ENCODE results near the gene TRIM56. TPM values are rescaled to one million over a fixed set of nuclear protein-coding genes. Genes with fewer than 3 reads are reported as not detected.

Gene TRIM56
- total RNA-seq, 1 donor from 2014 or later = 1.4 TPM

GRCh38 chr7:101133621-101134398 lies 48.5 kb downstream of the TRIM56 start:
- peaks cover 6% of the 10 kb centered on the region for H3K27me3 Mint-ChIP-seq (ENCODE audit: insufficient read depth, low read depth)
- H3K36me3 Mint-ChIP-seq = peaks cover 2% of the 10 kb centered on the region
- Histone ChIP-seq H3F3A (ENCODE audit: low read depth) (peaks cover 14% of the 10 kb centered on the region), H3K9me3 (ENCODE audit: low read depth) (no peaks in the 10 kb centered on the region), H4K20me1 (ENCODE audit: low read depth) (no peaks in the 10 kb centered on the region), H2AFZ (replicated peaks) (peak overlapping the region; percentile 68), H3K4me2 (peak overlapping the region; percentile 70), H3K9ac (no peak overlapping the region), H3K4me1 (peaks cover 22% of the 10 kb centered on the region), H3K4me3 (peak overlapping the region; percentile 24), H3K79me2 (ENCODE audit: low read depth) (no peaks in the 10 kb centered on the region), H3K27ac (no peak overlapping the region), H3K27me3 (no peaks in the 10 kb centered on the region), H3K36me3 (no peaks in the 10 kb centered on the region)
- peaks cover 36% of the 10 kb centered on the region for H3K4me1 Mint-ChIP-seq
- H3K27ac Mint-ChIP-seq = peak overlapping the region; percentile 7
- no peak for TF ChIP-seq EZH2 (IDR thresholded peaks at IDR 0.05)
- no peak for TF ChIP-seq CTCF (IDR thresholded peaks at IDR 0.05)
- no peak for TF ChIP-seq EZH2phosphoT487 (IDR thresholded peaks at IDR 0.05)
- no peaks in the 10 kb centered on the region for H3K9me3 Mint-ChIP-seq
- DNase-seq (ENCODE audit: low spot score) = no peak
- H3K4me3 Mint-ChIP-seq = peak overlapping the region; percentile 44

GRCh38 chr7:101134399-101134980 lies 49.2 kb downstream of the TRIM56 start:
- Histone ChIP-seq H3K9me3 (ENCODE audit: low read depth) (no peaks in the 10 kb centered on the region), H3K79me2 (ENCODE audit: low read depth) (no peaks in the 10 kb centered on the region), H3F3A (ENCODE audit: low read depth) (peaks cover 14% of the 10 kb centered on the region), H2AFZ (replicated peaks) (peak overlapping the region; percentile 68), H3K4me2 (peak overlapping the region; percentile 70), H3K4me3 (peak overlapping the region; percentile 24), H3K4me1 (peaks cover 22% of the 10 kb centered on the region), H4K20me1 (ENCODE audit: low read depth) (no peaks in the 10 kb centered on the region), H3K27me3 (no peaks in the 10 kb centered on the region), H3K36me3 (no peaks in the 10 kb centered on the region), H3K27ac (no peak overlapping the region), H3K9ac (no peak overlapping the region)
- Mint-ChIP-seq H3K9me3 (no peaks in the 10 kb centered on the region), H3K27me3 (ENCODE audit: insufficient read depth, low read depth) (peaks cover 6% of the 10 kb centered on the region), H3K4me1 (peaks cover 38% of the 10 kb centered on the region), H3K4me3 (peak overlapping the region; percentile 55), H3K36me3 (peaks cover 2% of the 10 kb centered on the region), H3K27ac (peak overlapping the region; percentile 35)
- no peak for TF ChIP-seq CTCF (IDR thresholded peaks at IDR 0.05)
- TF ChIP-seq EZH2 (IDR thresholded peaks at IDR 0.05) = no peak
- no peak for TF ChIP-seq EZH2phosphoT487 (IDR thresholded peaks at IDR 0.05)
- peak; percentile 54 for DNase-seq (ENCODE audit: low spot score)

- Histone ChIP-seq H3K4me2 (no peak overlapping the region), H3K27ac (no peak overlapping the region), H3K79me2 (ENCODE audit: low read depth) (no peaks in the 10 kb centered on the region)
Observed at GRCh38 chr7:101137651-101138212, 52.5 kb downstream of the TRIM56 start.

More at GRCh38 chr7:101137651-101138212, 52.5 kb downstream of the TRIM56 start:
- no peak for DNase-seq (ENCODE audit: low spot score)
- no peak for TF ChIP-seq CTCF (IDR thresholded peaks at IDR 0.05)
- TF ChIP-seq EZH2 (IDR thresholded peaks at IDR 0.05) = no peak
- no peak for TF ChIP-seq EZH2phosphoT487 (IDR thresholded peaks at IDR 0.05)
- H3K4me1 ChIP-seq = peaks cover 22% of the 10 kb centered on the region
- H3K36me3 ChIP-seq = no peaks in the 10 kb centered on the region
- no peaks in the 10 kb centered on the region for H3K9me3 ChIP-seq (ENCODE audit: low read depth)
- peaks cover 14% of the 10 kb centered on the region for H3F3A ChIP-seq (ENCODE audit: low read depth)
- no peak overlapping the region for H3K9ac ChIP-seq
- no peak overlapping the region for H2AFZ ChIP-seq (replicated peaks)
- no peaks in the 10 kb centered on the region for H3K9me3 Mint-ChIP-seq
- H3K27me3 Mint-ChIP-seq (ENCODE audit: insufficient read depth, low read depth) = peaks cover 6% of the 10 kb centered on the region
- peaks cover 41% of the 10 kb centered on the region for H3K4me1 Mint-ChIP-seq
- no peak overlapping the region for H3K4me3 ChIP-seq
- H3K36me3 Mint-ChIP-seq = no peaks in the 10 kb centered on the region
- H3K27me3 ChIP-seq = no peaks in the 10 kb centered on the region
- peak overlapping the region; percentile 58 for H3K4me3 Mint-ChIP-seq
- peak overlapping the region; percentile 57 for H3K27ac Mint-ChIP-seq
- no peaks in the 10 kb centered on the region for H4K20me1 ChIP-seq (ENCODE audit: low read depth)
